ENCODE results near the gene ARHGEF17. TPM values are rescaled to one million over a fixed set of nuclear protein-coding genes. Genes with fewer than 3 reads are reported as not detected.
A peak's percentile ranks its signal among the peaks of the same experiment; 100 is the strongest.

The ARHGEF17 gene
- total RNA-seq, 1 donor from 2014 or later = 33.0 TPM

DNA sequence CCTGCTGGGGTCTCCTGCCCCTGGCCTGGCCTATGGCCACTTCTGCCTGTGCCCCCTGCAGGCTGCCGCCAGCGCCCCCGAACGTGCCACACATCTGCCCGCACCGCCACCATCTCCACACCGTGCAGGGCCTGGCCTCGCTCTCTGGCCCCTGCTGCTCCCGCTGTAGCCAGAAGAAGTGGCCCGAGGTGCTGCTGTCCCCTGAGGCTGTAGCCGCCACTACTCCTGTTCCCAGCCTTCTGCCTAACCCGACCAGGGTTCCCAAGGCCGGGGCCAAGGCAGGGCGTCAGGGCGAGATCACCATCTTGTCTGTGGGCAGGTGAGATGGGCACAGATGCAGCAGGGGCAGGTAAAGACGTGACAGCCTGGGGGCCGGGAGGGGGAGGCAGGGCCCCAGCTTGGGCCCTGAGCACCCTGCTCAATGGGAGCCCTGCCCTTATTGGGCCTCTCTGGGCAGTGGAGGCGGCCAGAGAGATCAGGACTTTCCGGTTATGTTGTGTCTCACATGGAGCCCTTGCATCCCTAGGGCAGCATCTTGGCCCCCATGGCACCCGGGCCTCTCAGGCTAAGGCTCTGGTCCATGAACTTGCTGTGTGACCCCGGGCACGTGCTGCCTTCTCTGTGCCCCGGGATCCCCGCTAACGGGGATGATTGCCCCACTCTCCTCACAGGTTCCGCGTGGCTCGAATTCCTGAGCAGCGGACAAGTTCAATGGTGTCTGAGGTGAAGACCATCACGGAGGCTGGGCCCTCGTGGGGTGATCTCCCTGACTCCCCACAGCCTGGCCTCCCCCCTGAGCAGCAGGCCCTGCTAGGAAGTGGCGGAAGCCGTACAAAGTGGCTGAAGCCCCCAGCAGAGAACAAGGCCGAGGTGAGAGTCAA lies 86.6 kb downstream of the ARHGEF17 start:
- no peak for DNase-seq

DNA sequence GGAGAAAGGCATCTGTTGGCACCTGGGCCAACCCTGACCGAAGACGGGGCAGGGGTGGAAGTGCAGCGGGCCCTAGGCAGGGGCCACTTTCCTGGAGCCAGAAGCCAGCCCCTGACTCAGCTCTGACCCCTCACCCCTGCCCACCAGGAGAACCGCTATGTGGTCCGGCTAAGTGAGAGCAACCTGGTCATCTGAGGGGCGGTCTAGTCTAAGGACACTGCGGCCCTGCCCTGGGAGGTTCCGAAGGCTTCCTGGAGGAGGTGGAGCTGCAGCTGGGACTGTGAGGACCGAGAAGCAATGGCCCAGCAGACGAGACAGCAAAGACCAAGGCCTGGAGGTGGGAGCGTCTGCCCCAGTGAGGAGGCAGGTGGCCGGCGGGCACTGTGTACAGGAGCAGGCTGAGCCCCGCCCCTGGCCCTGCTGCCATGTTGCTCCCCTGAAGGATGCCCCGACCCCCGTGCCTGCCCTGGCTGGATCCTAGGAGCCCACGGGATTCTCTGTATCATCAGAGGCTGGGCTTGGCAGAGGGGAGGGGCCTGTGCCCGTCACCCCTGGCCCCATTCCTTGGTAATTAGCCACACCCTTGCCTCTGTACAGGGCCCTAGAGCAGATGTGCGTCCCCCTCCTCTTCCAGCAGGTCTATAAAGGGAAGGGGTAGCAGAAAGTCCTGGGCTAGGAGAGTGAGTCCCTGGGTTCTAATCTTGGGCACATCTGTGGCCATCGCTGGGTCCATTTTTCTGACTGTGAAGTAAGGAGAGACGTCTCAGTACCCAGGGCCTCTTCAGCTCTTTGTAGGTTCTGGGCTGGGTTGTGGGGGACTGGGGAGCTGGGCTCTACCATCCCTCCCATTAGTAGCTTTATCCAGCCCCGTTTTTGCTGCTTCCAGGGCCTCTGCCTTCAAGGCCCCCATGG lies 87.5 kb downstream of the ARHGEF17 start:
- no peak for DNase-seq

DNA sequence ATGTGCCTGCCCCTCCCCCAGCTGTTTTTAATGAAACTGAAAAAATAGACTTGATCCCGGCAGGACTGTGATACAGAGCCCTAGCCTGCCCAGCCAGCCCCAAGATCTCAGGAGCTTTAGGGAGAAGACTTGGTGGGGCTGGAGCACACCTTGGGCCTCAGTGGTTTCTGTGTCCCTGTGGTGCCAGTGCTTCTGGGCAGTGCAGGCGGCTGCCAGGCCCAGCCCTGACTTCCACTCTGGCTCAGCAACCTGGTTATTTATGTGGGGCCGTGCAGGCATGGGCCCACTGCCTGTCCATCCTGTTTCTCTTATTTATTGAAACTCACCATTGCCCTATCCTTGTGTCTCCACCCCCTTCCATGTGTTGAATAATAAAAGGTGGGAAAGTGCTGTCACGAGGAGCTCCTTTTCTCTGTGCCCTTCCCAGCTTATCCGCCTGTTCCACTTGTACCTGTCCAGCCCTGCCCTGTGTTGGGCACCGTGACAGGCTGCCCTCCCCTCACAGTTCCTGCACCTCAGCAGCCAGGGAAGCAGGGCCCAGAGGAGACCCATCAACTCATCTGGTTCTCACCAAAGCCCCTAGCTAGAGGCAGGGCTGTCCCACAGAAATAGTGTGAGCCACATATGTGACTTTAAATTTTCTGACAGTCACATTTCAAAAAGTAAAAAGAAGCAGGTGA lies 88.3 kb downstream of the ARHGEF17 start:
- no peak for DNase-seq

DNA sequence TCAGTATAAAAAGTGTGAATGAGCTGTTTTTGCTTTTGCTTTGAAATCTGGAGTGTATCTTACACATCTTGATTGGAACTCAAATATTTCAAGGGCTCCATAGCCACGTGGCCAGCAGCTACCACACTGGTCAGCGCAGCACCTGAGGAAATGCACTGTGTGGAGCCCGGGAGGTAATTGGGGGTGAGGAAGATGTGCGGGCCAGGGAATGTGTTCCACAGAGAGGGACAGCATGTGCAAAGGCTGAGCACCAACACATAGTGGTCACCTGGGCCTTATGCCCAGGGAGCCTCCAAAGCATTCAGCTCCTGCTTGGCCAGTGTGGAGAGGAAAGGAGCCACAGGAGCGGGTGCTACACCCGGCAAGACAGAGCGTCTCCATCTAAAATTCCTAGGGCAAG lies 88.9 kb downstream of the ARHGEF17 start:
- no peak for DNase-seq

DNA sequence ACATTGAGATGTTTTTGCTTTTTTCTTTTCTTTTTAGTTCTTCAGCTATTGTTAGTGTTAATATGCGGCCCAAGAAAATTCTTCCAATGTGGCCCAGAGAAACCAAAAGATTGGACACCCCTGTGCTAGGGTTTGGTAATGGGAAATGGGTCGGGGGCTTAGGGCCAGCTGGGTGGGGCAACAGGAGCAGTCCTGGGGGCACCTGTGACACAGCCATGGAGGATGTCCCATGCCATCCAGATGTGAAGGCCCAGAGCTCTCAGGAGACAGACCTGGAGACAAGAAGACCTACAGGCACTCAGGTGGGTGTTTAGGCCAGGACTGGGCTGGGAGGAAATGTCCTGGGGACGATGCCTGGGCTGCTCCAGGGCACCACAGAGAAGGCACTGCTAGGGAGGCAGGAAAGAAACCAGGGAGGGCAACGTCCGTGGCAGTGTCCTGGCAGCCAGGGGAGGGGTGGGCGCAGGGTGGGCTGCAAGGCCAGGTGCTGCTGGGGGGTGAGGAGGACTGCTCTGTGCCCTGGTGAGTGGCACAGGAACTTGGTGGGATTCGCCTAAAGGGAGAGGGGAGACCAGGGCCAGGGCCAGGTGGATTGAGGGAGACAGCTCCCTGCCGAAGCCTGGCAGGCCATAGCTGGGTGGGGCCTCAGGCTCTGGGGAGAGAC lies 89.5 kb downstream of the ARHGEF17 start:
- DNase-seq = no peak

DNA sequence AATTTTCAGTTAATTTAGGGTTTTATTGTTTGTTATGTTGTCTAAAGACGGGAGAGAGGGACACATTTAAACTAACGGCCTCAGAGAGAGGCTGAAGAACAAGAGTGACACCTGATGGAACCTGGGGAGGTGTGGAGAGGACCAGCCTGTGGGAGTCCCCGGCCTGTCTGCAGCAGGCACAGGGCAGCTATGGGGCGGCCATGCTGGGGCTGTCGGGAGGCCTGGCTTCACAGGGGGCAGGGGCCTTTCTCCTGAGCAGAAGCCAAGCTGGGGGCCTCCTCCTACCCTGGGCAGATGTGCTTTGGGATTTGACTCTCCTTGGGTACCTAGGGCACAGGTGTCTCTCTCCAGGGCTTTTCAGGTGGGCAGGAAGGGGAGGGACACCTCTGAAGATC lies 90.1 kb downstream of the ARHGEF17 start:
- no peak for DNase-seq

DNA sequence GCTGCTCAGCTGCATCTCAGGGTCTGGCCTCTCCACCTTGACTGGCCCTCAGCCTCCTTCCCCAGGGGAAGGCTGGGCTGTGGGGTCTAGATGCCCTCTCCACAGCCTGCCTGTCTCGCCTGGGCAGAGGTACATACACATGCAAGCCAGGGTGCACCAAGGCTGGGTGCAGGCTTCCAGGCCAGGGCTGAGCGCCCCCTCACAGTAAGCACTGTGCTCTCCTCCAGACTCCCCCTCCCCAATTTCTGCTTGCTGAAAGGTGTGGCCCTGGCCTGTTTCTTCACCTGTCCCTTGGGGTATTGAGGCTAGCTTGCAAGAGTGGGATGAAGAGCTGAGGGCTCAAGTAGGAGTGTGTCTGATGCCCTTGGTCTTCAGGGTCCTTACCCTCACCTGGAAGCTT lies 90.6 kb downstream of the ARHGEF17 start:
- no peak for DNase-seq

DNA sequence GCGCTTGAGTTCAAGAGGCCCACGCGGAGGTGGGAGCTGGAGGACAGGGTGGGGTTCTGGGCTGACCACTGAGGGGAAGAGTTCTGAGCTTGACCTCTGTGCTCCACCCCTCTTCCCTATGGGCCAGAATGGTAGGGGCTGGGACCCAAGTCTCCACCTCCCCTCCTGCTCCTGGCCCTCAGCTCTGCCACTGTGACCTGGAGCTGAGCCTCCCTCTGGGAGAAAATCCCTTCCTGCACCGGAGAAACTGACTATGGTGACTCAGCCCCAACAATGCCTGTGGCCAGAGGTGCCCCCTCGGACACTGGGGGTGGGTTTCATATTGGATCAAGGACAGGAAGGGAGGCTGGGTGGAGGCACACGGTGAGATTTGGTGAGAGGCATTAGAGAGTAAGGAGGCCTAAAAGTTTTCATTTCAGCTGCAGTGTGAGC lies 91.1 kb downstream of the ARHGEF17 start:
- DNase-seq = no peak

DNA sequence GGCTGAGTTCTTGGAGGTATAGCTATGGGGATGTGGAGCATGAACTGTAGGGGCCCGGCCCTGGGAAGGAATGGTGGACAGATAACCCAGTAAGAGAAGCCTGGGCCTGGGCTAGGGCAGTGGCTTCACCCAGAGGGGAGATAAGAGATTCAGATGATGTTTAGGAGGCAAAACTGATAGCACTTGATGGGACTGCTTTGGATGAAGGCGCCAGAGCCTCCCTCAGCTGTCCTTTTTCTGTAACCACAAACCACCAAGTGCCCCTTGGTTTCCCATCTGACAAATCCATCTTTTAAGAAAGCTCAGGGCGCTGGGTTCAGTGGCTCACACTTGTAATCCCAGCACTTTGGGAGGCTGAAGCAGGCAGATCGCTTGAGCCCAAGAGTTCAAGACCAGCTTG lies 91.6 kb downstream of the ARHGEF17 start:
- DNase-seq = no peak

DNA sequence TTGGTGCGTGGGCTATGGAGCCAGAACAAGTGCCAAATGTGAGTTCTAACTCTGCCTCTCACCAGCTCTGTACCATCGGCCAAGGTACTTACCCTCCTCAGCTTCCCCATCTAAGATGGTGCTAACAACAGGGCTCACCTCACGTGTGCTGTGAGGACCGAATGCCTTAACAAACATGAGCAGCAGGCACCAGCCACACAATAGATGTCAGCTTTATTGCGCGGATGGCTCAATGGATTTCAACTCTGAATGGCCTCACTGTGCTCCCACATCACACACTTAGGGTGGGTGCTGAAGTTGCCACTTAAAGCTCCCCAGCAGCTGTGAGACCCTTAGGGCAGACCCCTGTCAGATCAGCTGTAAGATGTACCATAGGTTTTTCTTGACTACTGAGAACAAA lies 92.2 kb downstream of the ARHGEF17 start:
- no peak for DNase-seq

DNA sequence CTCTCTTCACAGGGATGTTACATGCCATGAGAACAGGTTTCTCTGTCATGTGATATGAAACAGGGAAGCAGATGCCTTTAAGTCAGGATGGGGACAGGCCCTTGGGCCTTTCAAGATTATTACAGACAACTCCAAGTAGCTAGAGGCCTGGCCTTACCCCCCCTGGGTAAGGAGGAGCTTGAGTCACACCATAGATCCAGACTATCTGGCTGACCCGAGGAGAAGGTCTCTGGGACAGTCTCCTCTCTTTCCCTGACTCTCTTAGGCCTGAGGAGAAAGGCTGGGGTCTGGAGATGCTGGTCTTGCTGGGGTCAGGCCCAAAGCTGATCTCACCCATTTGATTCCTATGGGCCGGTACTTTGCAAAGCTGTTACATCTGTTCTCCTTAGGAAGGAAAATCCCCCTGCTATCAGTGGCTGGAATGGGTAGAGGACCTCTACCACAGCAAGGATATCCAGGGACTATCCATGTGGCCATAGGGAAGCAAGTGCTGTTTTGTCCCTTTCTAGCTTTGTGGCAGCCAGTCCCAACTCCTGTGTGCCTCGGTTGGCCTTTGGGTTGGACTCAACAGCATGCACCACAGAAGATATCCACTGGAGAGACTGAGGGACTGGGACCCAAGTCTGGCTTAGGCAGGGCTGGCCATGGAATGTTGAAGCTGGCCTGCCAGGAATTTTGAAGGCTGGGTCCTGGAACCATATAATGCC lies 93.3 kb downstream of the ARHGEF17 start:
- DNase-seq = no peak

DNA sequence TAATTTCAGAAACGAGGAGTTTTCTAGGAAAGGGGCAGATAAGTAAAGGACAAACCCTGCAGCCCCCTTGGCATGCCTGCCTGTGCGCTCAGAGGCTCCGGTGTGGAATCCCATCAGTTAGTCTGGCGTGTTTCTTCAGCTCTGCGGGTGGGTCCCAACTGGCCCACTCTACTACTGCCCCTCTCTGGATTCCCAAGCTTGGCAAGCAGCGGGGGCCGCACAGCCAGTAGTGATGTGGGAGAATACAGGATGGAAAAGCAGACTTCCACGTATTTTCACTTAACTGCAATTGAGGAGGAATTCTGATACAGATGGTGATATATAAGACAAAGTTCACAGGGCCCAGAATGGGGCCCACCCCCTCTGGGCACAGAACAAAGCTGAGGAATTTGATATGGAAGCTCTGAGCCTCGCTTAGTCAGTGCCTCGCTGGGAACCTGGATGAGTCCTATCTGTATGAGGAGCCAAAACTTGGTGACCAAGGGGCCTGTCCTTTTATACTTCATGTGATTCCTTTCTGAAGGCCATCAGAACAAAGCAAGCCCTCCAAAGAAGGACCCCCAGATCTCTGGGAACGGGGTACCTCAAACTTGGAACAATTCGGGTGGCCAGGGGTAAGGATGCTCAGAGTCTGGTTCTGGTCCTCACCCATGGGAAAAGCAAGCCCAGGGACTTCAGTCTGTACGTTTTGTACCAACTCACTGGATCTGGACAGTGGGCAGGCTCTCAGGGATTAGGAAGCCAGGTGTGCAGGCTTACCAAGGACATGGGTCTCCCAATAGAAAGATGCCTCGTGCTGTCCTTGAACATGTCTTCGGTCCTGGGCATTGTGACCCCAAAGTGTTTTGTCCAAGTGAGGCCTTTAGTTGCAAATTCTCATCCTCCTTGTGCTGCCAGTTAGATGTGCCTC lies 94.1 kb downstream of the ARHGEF17 start:
- DNase-seq = no peak

DNA sequence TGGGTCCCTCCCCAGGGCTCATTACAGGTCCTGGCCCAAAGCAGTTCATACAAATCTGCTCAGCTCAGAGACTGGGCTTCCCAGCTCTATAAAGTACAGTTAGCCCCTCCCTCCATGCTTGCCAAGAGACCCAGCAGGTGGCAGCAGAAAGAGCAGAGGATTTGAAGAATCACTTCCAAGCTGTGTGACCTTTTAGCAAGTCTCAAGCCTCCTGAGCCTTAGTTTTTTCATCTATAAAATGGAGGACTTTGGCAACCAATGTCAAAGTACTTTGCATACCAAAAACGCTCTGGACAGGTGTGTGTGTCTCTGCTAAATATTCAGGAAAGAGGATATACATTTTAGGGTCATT lies 94.7 kb downstream of the ARHGEF17 start:
- no peak for DNase-seq

DNA sequence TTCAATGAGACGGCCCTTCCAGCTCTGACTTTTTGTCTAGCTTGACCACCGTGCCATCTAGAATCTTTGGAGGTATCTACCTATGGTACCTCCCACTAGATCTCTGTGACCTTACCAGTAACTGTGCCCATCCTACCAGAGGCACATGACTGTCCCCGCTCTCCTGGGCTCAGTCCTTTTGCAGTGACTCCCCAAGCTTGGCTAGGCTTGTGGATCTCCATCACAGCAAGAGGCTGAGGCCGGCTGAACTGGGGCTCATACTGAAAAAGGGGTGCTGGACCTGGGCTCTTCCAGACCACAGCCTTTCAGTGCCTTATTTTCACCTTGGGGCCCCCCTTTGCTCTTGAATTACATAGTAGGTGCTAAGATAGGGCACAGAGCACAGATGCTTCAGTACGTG lies 95.5 kb downstream of the ARHGEF17 start:
- no peak for DNase-seq

DNA sequence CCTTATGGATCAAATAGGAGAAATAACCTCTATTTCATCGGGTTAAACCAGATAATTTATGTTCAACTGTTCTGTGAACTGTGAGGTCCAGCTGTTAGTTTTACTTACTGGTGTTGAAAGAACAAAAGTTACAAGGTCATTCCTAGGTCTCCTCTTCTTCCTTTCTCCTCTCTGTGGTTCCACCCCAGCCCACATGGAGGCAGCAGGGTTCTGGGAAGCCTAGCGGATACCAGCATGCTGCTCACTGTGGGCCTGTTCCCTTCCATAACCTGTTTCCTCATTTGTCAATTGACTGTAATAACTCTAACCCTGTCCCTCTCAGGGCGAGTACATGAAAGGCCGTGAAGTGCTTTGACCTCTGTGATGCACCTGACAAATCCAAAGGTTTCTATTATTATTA lies 96.0 kb downstream of the ARHGEF17 start:
- DNase-seq = peak; percentile 74

DNA sequence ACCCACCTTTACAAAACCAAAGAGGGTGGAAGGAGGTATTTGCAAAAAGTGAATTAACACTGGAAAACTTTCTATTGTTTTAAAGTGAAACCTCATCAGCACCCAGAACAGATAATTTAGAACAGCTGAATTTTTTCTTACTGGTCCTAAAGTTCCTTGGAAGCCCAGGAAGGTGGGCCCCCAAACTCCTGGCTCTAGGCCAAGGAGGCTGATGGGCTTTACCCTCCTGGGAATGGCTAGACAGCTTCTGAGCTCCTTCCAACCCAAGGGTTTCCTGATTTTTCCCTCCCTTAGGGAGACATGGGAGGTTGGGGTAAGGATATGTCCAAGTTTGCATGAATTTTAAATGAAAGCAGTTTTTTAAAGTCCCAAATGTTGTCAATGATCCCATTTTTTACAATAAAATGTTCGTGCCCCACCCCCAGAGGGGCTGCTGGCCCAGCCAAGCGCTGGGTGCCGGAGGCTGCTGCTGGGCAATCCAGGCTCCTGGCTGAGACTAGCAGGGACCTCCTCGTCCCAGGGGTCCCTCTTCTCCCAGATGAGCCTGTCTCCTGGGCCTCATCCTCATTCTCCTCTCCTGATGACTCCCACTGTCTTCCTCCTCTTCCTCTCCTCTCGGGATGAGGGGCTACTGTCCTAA lies 96.5 kb downstream of the ARHGEF17 start:
- no peak for DNase-seq

DNA sequence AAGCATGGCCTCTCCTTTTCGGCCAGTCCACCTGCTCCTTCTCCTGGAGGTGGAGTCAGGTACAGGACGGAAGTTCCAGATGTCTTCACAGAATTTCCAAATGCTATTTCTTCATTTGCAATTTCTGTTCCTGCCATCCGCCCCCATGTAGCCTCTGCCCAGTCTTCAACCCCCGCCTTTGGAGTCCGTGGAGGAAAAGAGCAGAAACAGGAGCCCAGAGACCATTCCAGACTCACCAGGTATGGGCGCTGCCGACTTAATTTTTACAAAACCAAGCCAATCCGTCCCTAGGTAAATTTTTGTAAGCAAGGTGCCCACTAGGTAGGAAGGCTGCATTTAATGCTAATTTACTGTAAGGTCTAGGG lies 97.1 kb downstream of the ARHGEF17 start:
- DNase-seq = no peak

DNA sequence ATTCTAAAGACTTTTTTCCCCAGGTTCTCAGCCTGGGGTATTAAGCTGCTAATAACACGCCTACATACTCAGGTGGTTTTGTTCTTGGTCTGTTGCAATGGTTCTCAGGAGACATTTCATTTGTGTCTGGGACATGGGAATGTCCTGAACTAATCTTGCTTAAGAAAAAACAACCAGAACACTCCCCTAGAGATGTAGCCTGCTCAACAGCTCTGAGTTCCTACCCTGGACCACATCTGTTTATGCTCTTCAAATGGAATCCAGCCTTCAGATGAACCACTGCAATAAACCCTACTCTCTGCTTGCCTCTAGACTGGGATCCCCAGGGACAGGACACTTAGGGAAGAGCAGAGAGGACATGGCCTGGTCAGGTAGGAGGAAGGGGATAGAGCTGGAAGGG lies 98.1 kb downstream of the ARHGEF17 start:
- no peak for DNase-seq

DNA sequence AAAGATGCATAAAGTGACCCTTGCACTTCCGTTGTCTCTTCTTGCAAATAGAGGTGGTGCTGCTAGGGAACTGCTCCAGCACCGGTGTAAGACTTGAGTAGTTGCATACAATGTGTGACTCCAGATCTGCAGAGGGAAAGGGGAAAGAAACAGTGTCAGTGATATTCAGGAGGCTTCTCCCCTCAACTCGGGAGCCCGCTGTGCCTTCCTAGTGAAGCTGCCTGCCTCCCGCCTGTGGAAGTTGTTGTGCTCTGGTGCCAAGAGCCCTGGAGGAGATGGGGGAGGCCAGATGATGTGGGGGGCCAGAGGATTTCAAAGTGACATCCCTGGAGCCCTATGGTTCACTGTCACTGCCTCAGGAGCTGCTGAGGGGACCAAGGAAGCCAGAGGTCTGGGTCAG lies 98.5 kb downstream of the ARHGEF17 start:
- no peak for DNase-seq

DNA sequence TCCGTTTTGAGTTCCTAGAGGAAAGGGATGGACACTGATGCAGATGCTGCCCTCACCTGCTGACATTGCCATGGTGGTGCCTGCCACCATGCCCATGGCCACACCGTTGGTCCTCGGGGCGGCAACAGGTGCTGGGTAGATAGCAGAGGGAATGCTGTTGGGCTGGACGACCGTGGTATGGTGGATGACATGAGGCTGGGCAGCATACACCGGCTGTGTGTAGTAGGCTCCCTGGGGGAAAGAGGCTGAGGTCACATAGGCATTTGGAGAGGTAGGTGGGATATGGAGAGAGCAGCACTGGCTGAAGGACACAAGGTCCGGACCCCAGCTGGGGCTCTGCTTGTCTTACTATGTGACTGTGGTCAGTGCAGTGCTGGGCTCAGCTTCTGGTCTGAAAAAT lies 101.4 kb downstream of the ARHGEF17 start:
- no peak for DNase-seq
